CD4-positive, alpha-beta T cell (primary cell): Measurements from ENCODE around the gene PRKN. TPM values are rescaled to one million over a fixed set of nuclear protein-coding genes. Genes with fewer than 3 reads are reported as not detected.

Experiments used
- ATAC-seq: fragments of 200-7000 bp; cut with Tn5 transposase; one replicate; pipeline ENCODE4 v1.10.0; 2022; ENCODE audit warnings: mild to moderate bottlenecking; ENCODE audit not compliant: poor library complexity
- CTCF ChIA-PET: fragments of 350-600 bp; sonication (Branson Sonifier 250); formaldehyde crosslinking; loops from one replicate; lab custom pipeline; 2021; ENCODE audit warnings: antibody characterized with exemption, inconsistent platforms; lab: Charles Lee
- POLR2A ChIA-PET: fragments of 350-600 bp; sonication (Branson Sonifier 250); formaldehyde crosslinking; loops from one replicate; lab custom pipeline; 2021; ENCODE audit warnings: antibody characterized with exemption, inconsistent platforms; lab: Charles Lee
- DNase-seq, 14 experiments: peaks; one replicate each; pipeline ENCODE4 v3.0.0-alpha.2; 2013 to 2020; ENCODE audit warnings: mixed read lengths in 2 of 14
- H3K27ac ChIP-seq, 2 donors: one replicate each; pipeline versions ENCODE4 v1.5.1 to v1.7.0; 2013; ENCODE audit warnings: low read length in 2 of 2, low read depth in 1 of 2, mild to moderate bottlenecking in 1 of 2
- H3K27me3 ChIP-seq, 2 experiments: 1 replicate in 1 of 2; 2 replicates in 1 of 2; pipeline versions ENCODE4 v1.6.1 to v1.7.0; 2013; ENCODE audit warnings: low read length in 2 of 2, control low read depth in 1 of 2, mild to moderate bottlenecking in 1 of 2, moderate library complexity in 1 of 2; ENCODE audit not compliant: insufficient read depth in 2 of 2, control insufficient read depth in 1 of 2
- H3K36me3 ChIP-seq: one replicate; pipeline ENCODE4 v1.6.1; 2013; ENCODE audit warnings: low read length, control low read depth; ENCODE audit not compliant: insufficient read depth
- H3K4me1 ChIP-seq: one replicate; pipeline ENCODE4 v1.6.1; 2013; ENCODE audit warnings: low read length, control low read depth; ENCODE audit not compliant: insufficient read depth
- H3K4me3 ChIP-seq: one replicate; pipeline ENCODE4 v1.5.1; 2013; ENCODE audit warnings: mild to moderate bottlenecking, low read length, moderate library complexity
- H3K9me3 ChIP-seq, 2 experiments: 1 replicate in 1 of 2; 2 replicates in 1 of 2; pipeline versions ENCODE4 v1.6.1 to v1.7.0; 2013; ENCODE audit warnings: low read length in 2 of 2, mild to moderate bottlenecking in 2 of 2, control low read depth in 1 of 2, moderate library complexity in 1 of 2; ENCODE audit not compliant: control insufficient read depth in 1 of 2, insufficient read depth in 1 of 2
- H3K27ac Mint-ChIP-seq: one replicate; pipeline ENCODE4 v1.8.0; 2020; ENCODE audit warnings: mixed read lengths
- H3K27me3 Mint-ChIP-seq: one replicate; pipeline ENCODE4 v1.8.0; 2021; ENCODE audit warnings: mixed read lengths
- H3K36me3 Mint-ChIP-seq: one replicate; pipeline ENCODE4 v1.8.0; 2021; ENCODE audit warnings: low read depth, mixed read lengths
- H3K4me1 Mint-ChIP-seq: one replicate; pipeline ENCODE4 v1.8.0; 2021; ENCODE audit warnings: low read depth, mixed read lengths
- H3K4me3 Mint-ChIP-seq: one replicate; pipeline ENCODE4 v1.8.0; 2020; ENCODE audit warnings: mild to moderate bottlenecking, mixed read lengths
- H3K9me3 Mint-ChIP-seq: one replicate; pipeline ENCODE4 v1.8.0; 2020; ENCODE audit warnings: mixed read lengths
- CTCF ChIP-seq: fragments of 200-600 bp; IDR thresholded peaks from one replicate; pipeline ENCODE4 v1.8.0; 2022; ENCODE audit warnings: antibody characterized with exemption, mild to moderate bottlenecking
- intact Hi-C, 2 experiments: fragments of 100-400 bp; cut with DNase I in 1 of 2; cut with micrococcal nuclease in 1 of 2; formaldehyde crosslinking; loops; one replicate each; pipeline versions ENCODE4 v1.15.1 to v1.9.0; 2023 to 2025; cut with DNase I, micrococcal nuclease
- total RNA-seq, 174 experiments: library from RNA in 2 of 174; stranded (reverse) in 2 of 174; gene quantifications; one replicate each; pipeline ENCODE4 v1.2.3 and lab custom pipeline; 2021 to 2026

Gene PRKN
- total RNA-seq, 2 experiments from 2014 or later, result 5.2 to 5.4 TPM

- CTCF ChIA-PET, result no interaction called here
Observed at GRCh38 chr6:161584621-161585340, 1142.8 kb downstream of the PRKN start.

GRCh38 chr6:161584051-161584450, 1143.5 kb downstream of the PRKN start:
- ChIA-PET CTCF (no interaction called here), POLR2A (no interaction called here)
- Mint-ChIP-seq H3K36me3 (no peaks in the 10 kb centered on the region), H3K4me1 (no peaks in the 10 kb centered on the region), H3K4me3 (no peak overlapping the region), H3K9me3 (peaks cover 4% of the 10 kb centered on the region), H3K27me3 (no peaks in the 10 kb centered on the region), H3K27ac (no peak overlapping the region)
- ATAC-seq (no peak), DNase-seq (no peak)
- intact Hi-C loops, result no loop called here
- H3K27me3 ChIP-seq, result no peaks in the 10 kb centered on the region
- H3K4me3 ChIP-seq, result no peak overlapping the region
- H3K9me3 ChIP-seq, result no peaks in the 10 kb centered on the region
- no peaks in the 10 kb centered on the region for H3K36me3 ChIP-seq
- no peak for TF ChIP-seq CTCF
- no peak overlapping the region for H3K27ac ChIP-seq
- H3K4me1 ChIP-seq, result no peaks in the 10 kb centered on the region

More at GRCh38 chr6:161584621-161585340, 1142.8 kb downstream of the PRKN start:
- Mint-ChIP-seq H3K36me3 (no peaks in the 10 kb centered on the region), H3K27ac (no peak overlapping the region), H3K4me3 (no peak overlapping the region), H3K27me3 (no peaks in the 10 kb centered on the region), H3K4me1 (no peaks in the 10 kb centered on the region), H3K9me3 (peaks cover 4% of the 10 kb centered on the region)
- Histone ChIP-seq H3K36me3 (no peaks in the 10 kb centered on the region), H3K27me3 (no peaks in the 10 kb centered on the region), H3K9me3 (no peaks in the 10 kb centered on the region), H3K27ac (no peak overlapping the region), H3K4me3 (no peak overlapping the region), H3K4me1 (no peaks in the 10 kb centered on the region)
- DNase-seq, result no peak
- intact Hi-C loops, result no loop called here
- no peak for ATAC-seq
- POLR2A ChIA-PET, result no interaction called here
- TF ChIP-seq CTCF, result no peak

- no peaks in the 10 kb centered on the region for H3K4me1 Mint-ChIP-seq
Observed at GRCh38 chr6:161583584-161583983, 1144.0 kb downstream of the PRKN start.

More at GRCh38 chr6:161583584-161583983, 1144.0 kb downstream of the PRKN start:
- no peaks in the 10 kb centered on the region for H3K27me3 ChIP-seq
- peaks cover 4% of the 10 kb centered on the region for H3K9me3 Mint-ChIP-seq
- no peaks in the 10 kb centered on the region for H3K36me3 Mint-ChIP-seq
- no peak overlapping the region for H3K4me3 ChIP-seq
- H3K4me1 ChIP-seq, result no peaks in the 10 kb centered on the region
- intact Hi-C loops, result no loop called here
- no peak overlapping the region for H3K4me3 Mint-ChIP-seq
- no peaks in the 10 kb centered on the region for H3K27me3 Mint-ChIP-seq
- no peak overlapping the region for H3K27ac ChIP-seq
- ChIA-PET POLR2A (no interaction called here), CTCF (no interaction called here)
- no peak for TF ChIP-seq CTCF
- no peak overlapping the region for H3K27ac Mint-ChIP-seq
- no peaks in the 10 kb centered on the region for H3K9me3 ChIP-seq
- ATAC-seq (no peak), DNase-seq (no peak)
- H3K36me3 ChIP-seq, result no peaks in the 10 kb centered on the region
